HG03060 (cell line): ENCODE measurements around the gene IGFLR1.

ENCODE experiments used
- ATAC-seq: cut with Tn5 transposase; IDR thresholded peaks from one replicate; pipeline ENCODE4 v1.9.1; 2021; ENCODE audit warnings: low read depth, moderate number of reproducible peaks; ENCODE audit not compliant: unreplicated experiment

The IGFLR1 gene

DNA sequence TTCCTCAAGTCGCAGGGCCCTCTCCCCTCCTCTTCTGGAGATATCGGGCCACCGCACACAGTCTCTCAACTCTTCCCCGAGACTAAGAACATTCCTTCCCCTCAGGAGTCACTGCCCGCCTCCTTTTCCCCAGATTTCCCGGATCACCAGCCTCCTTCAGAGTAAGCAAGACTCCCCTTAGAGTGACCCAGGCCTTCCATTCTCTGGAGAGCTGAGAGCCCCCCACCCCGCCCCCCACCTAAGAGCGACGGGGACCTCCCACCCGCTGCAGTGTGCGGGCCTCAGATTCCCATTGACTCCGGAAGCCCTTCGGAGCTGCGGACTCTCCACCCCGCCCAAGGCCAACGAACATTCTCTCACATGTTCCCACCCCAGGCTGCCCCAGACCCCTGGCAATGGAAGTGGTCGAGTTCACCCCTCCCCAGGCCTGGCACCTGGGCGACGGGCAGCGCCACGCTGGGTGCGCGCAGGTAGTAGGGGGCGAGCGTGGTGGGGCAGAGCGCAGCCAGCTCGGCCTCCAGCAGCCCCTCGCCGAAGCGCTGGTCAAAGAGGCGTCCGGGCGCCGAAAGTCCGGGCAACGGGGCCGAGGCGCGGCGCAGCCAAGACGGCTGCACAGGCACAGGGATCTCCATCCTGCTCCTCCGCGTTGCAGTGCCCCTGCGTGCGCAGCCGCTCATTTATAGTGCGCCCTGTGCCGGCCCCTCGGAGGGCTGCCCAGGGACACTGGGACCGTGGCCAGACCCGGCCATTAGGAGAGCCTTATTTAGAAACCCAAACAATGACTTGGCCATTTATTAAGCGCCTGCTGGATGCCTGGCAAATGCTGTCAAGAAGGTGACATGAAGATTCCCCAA, 14.4 kb upstream of the IGFLR1 start, which contains the start of gene HSPB6:
Gene HSPB6 (minus strand): TSS at position 653 of the 854 bp plus-strand sequence. CDS start 21 bp downstream, at position 632.
- no peak for ATAC-seq

- ATAC-seq: no peak
These were observed 13.5 kb upstream of the IGFLR1 start for GRCh38 chr19:35755550-35756376.

DNA sequence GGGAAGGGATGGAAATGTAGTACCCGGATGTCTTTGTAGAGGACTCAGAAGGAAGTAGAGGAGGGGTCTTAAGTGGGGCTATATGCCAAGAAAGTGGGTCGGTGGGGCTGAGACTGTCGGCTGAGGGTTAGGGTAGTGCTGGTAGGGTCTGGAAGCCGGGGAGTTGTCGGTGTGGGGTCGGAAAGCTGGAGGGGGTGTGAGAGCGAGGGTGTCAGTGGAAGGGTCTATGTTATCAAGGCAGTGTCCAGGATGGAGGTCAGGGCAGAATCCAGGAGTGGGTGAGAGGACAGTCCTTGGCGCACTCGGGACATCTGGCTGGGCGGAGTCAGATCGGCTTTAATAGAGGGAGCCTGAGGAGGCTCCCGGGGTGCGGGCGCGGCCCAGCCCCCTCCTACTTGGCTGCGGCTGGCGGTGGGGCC, 12.9 kb upstream of the IGFLR1 start:
- no peak for ATAC-seq

DNA sequence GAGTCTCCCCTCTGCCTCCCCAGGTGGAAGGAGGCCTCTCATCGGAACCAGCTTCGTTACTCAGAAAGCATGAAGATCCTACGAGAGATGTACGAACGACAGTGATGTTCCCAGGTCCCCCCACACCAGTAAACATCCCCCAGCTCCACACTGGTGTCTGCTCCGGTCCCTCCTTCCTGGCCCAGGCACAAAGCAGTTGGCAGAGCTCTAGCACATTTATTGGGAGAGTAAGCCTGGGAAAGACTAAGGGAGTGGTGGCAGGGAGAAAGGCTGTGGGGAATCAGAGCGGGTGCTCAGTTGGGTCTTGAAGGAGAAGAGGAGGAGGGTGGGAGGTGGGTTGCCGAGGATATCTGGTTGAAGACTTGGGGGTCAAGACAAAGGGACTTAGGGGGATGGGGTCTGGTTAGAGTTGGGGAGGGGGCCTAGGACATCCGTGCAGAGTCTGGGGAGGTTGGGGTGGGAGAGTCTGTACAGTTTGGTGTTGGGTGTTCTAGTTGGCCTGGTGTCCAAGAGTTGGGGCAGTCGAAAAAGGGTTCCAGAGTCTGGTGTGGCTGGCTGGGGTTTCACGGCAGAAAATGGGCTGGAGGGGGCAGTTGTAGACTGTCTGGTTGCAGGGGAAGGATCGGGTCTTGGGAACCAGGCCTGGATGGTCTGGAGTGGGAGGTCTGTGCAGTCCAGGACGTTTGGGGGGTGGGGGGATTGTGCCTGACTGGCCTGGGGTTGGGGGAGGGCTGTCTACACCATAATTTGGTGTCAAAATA, 12.3 kb upstream of the IGFLR1 start:
- ATAC-seq: no peak

- no peak for ATAC-seq
These were observed 11.6 kb upstream of the IGFLR1 start for GRCh38 chr19:35753634-35754369.

- ATAC-seq: no peak
These were observed 10.6 kb upstream of the IGFLR1 start for GRCh38 chr19:35752746-35753350.

DNA sequence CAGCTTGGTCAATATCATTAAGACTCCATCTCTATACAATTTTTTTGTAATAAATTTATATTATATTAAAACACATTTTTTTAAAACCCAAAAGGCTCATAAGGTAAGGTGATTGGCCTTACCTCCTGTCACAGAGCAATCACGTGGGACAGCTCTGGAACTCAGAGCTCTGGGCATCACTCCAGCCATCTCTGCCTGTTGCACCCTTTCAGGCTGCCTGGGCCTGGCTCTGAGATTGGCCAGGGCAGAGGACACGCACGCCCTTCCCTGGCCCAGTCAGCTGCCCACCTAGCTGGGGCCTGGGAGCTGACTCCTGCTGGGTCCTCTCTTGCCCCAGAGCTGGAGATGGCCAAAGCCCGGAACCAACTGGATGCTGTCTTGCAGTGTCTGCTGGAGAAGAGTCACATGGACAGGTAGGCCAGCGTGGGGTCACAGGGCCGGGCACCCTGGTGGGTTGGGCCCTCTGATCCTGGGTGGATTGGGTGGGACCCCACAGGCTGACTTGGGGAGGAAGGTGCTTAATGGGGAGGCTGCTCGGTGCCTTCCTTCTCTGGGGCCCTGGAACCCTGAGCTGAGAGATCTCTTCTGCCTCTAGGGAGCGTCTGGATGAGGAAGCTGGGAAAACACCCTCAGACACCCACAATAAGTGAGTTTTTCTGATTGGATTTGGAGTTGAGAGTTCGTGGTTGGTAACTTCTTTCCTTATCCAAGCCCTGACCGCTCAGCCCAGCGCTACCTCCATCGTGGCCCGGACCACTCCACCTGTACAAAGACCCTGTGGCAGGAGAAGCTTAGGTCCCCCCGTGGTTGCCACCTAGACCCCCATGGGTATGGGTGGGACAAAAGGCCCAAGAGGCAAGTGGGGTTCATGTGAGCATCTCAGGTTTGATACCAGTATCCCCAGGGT, 9.8 kb upstream of the IGFLR1 start:
- no peak for ATAC-seq

DNA sequence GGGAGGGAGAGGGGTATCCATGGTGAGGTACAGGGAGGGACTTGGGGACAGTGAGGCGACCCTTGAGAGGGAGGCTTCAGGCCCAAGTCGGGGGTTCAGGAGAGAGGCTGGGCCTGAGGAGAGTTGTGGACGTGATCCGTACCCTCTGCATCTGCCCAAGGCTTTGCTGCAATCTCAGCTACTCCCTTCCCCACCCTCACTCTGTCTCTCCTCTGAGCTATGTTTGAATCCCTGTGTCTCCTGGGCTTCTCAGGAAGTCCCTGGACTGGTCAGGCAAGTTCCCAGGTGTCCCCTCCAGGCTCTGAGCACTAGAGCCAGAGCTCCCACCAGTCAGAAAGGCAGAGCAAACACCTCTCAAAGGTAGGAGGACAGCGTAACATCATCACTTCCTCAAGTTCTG, 7.9 kb upstream of the IGFLR1 start:
- no peak for ATAC-seq

- peak; percentile 53 for ATAC-seq
These were observed 6.1 kb upstream of the IGFLR1 start, which contains the start of gene LIN37 for GRCh38 chr19:35748106-35749020. TSS of gene LIN37 (plus strand) at chr19:35748576. CDS start at chr19:35748725, 149 bp downstream.

- no peak for ATAC-seq
These were observed 4.3 kb upstream of the IGFLR1 start for GRCh38 chr19:35746531-35746930.

- no peak for ATAC-seq
These were observed 3.8 kb upstream of the IGFLR1 start for GRCh38 chr19:35746087-35746462.

GRCh38 chr19:35745328-35746086, 3.3 kb upstream of the IGFLR1 start, which contains the start of the genes PSENEN and U2AF1L4:
TSS of gene PSENEN (plus strand) at chr19:35745651. CDS start at chr19:35745931, 280 bp downstream.
TSS of gene U2AF1L4 (minus strand) at chr19:35745418. CDS start at chr19:35745391, 27 bp downstream.
- ATAC-seq: peak; percentile 25

DNA sequence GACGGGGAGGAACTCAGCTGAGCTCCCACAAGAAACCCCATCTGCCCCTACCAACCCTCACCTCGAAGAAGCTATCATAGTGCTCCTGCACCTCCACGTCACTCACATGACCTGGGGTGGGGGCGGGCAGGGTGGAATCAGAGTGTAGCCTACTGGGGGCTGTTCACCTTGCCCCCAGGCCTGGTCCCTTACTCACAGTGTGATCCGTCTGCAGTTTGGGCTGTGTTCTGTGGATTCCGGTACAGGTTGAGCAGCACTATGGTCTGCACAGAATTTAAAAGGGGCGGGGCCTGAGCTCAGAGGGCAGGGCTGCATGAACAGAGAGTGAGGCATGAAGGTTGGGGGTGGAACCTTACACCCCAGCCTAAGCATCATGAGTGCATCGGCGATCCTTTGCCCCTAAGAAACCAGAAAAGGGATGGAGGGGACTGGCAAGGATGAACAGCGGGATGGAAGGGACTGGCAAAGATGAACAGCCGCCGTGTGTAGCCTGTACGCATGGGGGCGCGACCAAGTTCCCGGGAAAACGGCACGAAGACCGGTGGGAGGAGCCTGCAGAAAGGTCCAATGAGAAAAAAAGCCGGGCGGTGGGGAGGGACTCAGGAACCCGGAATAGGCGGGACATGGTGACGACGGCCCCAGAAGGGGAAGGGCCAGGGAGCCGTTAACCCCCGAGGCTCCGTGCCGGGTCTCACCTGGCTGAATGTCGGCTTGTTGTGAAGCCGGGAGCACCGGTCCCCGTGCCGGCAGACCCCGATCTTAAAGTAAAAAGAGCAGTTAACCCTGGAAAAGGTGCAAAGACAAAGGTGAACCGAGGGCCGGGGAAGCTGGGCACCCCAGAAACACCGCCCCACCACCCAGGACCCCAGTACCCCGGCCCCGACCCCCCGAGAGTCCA, 2.4 kb upstream of the IGFLR1 start:
- ATAC-seq: no peak

GRCh38 chr19:35743640-35744429, 1.6 kb upstream of the IGFLR1 start:
- ATAC-seq: no peak

GRCh38 chr19:35741203-35741515, 1.1 kb downstream of the IGFLR1 start:
- ATAC-seq: no peak
